Kidney (tissue), 14 donors: ENCODE results near the gene OR10A4. TPM values are rescaled to one million over a fixed set of nuclear protein-coding genes. Genes with fewer than 3 reads are reported as not detected.

Experiments used
- DNase-seq, 5 donors: peaks; one replicate each; pipeline ENCODE4 v3.0.0-alpha.2; 2013 to 2020
- FAIRE-seq: peaks from 2 replicates; lab custom pipeline; 2012; peaks lifted over from hg19 to GRCh38; lab: Jason Lieb, UNC
- H3K27ac ChIP-seq, 2 donors: one replicate each; pipeline ENCODE4 v1.7.0; 2013; ENCODE audit warnings: low read depth in 2 of 2, low read length in 2 of 2, inconsistent platforms in 1 of 2
- H3K27me3 ChIP-seq: one replicate; pipeline ENCODE4 v1.7.1; 2013; ENCODE audit warnings: low read length, inconsistent platforms; ENCODE audit not compliant: control insufficient read depth, insufficient read depth
- H3K36me3 ChIP-seq, 3 donors: one replicate each; pipeline versions ENCODE4 v1.7.0 to v1.7.1; 2013; ENCODE audit warnings: low read length in 3 of 3, control low read depth in 1 of 3, inconsistent platforms in 1 of 3; ENCODE audit not compliant: insufficient read depth in 3 of 3, control insufficient read depth in 2 of 3
- H3K4me1 ChIP-seq, 3 donors: one replicate each; pipeline versions ENCODE4 v1.7.0 to v1.7.1; 2013; ENCODE audit warnings: low read length in 3 of 3, inconsistent platforms in 1 of 3, low read depth in 1 of 3; ENCODE audit not compliant: control insufficient read depth in 2 of 3, insufficient read depth in 2 of 3
- H3K4me3 ChIP-seq, 3 donors: one replicate each; pipeline versions ENCODE4 v1.7.0 to v1.8.1; 2013; ENCODE audit warnings: low read length in 3 of 3, control low read depth in 1 of 3, inconsistent platforms in 1 of 3
- H3K9ac ChIP-seq, 3 donors: one replicate each; pipeline versions ENCODE4 v1.7.0 to v1.7.1; 2013; ENCODE audit warnings: low read length in 3 of 3, control low read depth in 1 of 3, inconsistent platforms in 1 of 3
- H3K9me3 ChIP-seq, 3 donors: one replicate each; pipeline versions ENCODE4 v1.7.0 to v1.7.1; 2013; ENCODE audit warnings: low read length in 3 of 3, control low read depth in 1 of 3, inconsistent platforms in 1 of 3; ENCODE audit not compliant: control insufficient read depth in 2 of 3, insufficient read depth in 1 of 3
- intact Hi-C: fragments of 100-400 bp; cut with DNase I; formaldehyde crosslinking; loops from one replicate; pipeline ENCODE4 v1.11.1; 2022
- polyA plus RNA-seq: library from polyadenylated mRNA; stranded (reverse); fragments of 350-450 nt; fragmentation: Illumina TruSeq; extraction: RNeasy Lipid Tissue Mini Kit (QIAGEN cat#74804); gene quantifications from one replicate; pipeline ENCODE4 v1.2.3, GENCODE V29; 2014; ENCODE audit warnings: low read depth, low replicate concordance; ENCODE audit not compliant: insufficient read depth
- total RNA-seq: library from RNA; stranded (reverse); fragmentation: NEBNext Ultra II Directional; extraction: Animal tissue kit (Norgen Biotek cat#: 25700); gene quantifications from one replicate; pipeline ENCODE4 v1.2.1, GENCODE V29; 2021
- TF ChIP-seq, protein P1 (sequence below): IDR thresholded peaks from 3 replicates; pipeline ENCODE4 v1.5.1; 2012; ENCODE audit warnings: mild to moderate bottlenecking, moderate library complexity, borderline replicate concordance; ENCODE audit not compliant: insufficient read depth; ENCODE audit errors: extremely low read depth
- donor health status: control.
- donor health status: control.
- donor health status: control.
- donor health status: control.
- donor health status: control.
- donor health status: DM: yes; HTN: yes; CAD: no.
- donor health status: Normal renal cell carcinoma (clear cell type).

The OR10A4 gene
- total and polyA plus RNA-seq, 2 donors from 2014 or later: not detected

GRCh38 chr11:6927030-6927617, 50.7 kb downstream of the OR10A4 start:
- H3K4me1 ChIP-seq: peaks cover 0 to 7% (median 4%) of the 10 kb centered on the region in 3 donors
- intact Hi-C loops: no loop called here
- no peaks in the 10 kb centered on the region for H3K36me3 ChIP-seq
- H3K27me3 ChIP-seq: no peaks in the 10 kb centered on the region
- peak overlapping the region; percentile 48 to 74 (median 53) for H3K9ac ChIP-seq
- no peaks in the 10 kb centered on the region for H3K9me3 ChIP-seq
- peak overlapping the region in 1 of 2 donors; percentile 23 for H3K27ac ChIP-seq
- TF ChIP-seq, protein P1, sequence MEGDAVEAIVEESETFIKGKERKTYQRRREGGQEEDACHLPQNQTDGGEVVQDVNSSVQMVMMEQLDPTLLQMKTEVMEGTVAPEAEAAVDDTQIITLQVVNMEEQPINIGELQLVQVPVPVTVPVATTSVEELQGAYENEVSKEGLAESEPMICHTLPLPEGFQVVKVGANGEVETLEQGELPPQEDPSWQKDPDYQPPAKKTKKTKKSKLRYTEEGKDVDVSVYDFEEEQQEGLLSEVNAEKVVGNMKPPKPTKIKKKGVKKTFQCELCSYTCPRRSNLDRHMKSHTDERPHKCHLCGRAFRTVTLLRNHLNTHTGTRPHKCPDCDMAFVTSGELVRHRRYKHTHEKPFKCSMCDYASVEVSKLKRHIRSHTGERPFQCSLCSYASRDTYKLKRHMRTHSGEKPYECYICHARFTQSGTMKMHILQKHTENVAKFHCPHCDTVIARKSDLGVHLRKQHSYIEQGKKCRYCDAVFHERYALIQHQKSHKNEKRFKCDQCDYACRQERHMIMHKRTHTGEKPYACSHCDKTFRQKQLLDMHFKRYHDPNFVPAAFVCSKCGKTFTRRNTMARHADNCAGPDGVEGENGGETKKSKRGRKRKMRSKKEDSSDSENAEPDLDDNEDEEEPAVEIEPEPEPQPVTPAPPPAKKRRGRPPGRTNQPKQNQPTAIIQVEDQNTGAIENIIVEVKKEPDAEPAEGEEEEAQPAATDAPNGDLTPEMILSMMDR: no peak
- peak overlapping the region; percentile 74 to 89 (median 89) for H3K4me3 ChIP-seq
- FAIRE-seq (no peak), DNase-seq (peak in 2 of 5 donors; percentile 8 to 14)

Other genes starting within 250 kb of the OR10A4 start
- gene DCHS1, start 220.8 kb upstream of the OR10A4 start, total RNA-seq: 17.0 TPM
- 2.4 TPM for gene DCHS1, start 220.8 kb upstream of the OR10A4 start, polyA plus RNA-seq
- 44.0 TPM for gene MRPL17, start 193.3 kb upstream of the OR10A4 start, total RNA-seq
- 121 TPM for gene MRPL17, start 193.3 kb upstream of the OR10A4 start, polyA plus RNA-seq
- 0.19 TPM for gene OR2AG2, start 104.6 kb upstream of the OR10A4 start, total RNA-seq
- not detected for gene OR2AG2, start 104.6 kb upstream of the OR10A4 start, polyA plus RNA-seq
- not detected for gene OR2AG1, start 93.6 kb upstream of the OR10A4 start, total RNA-seq
- not detected for gene OR2AG1, start 93.6 kb upstream of the OR10A4 start, polyA plus RNA-seq
- gene OR6A2, start 76.9 kb upstream of the OR10A4 start, total RNA-seq: 0.25 TPM
- gene OR6A2, start 76.9 kb upstream of the OR10A4 start, polyA plus RNA-seq: not detected
- gene OR10A5, start 30.9 kb upstream of the OR10A4 start, total RNA-seq: not detected
- not detected for gene OR10A5, start 30.9 kb upstream of the OR10A4 start, polyA plus RNA-seq
- gene OR10A2, start 13.6 kb upstream of the OR10A4 start, total RNA-seq: not detected
- not detected for gene OR10A2, start 13.6 kb upstream of the OR10A4 start, polyA plus RNA-seq
- gene OR2D2, start 15.9 kb downstream of the OR10A4 start, total RNA-seq: 0.60 TPM
- gene OR2D2, start 15.9 kb downstream of the OR10A4 start, polyA plus RNA-seq: not detected
- gene OR2D3, start 44.4 kb downstream of the OR10A4 start, total RNA-seq: not detected
- not detected for gene OR2D3, start 44.4 kb downstream of the OR10A4 start, polyA plus RNA-seq
- 6.4 TPM for gene ZNF215, start 49.8 kb downstream of the OR10A4 start, total RNA-seq
- 0.56 TPM for gene ZNF215, start 49.8 kb downstream of the OR10A4 start, polyA plus RNA-seq
- 5.9 TPM for gene ZNF214, start 143.7 kb downstream of the OR10A4 start, total RNA-seq
- gene ZNF214, start 143.7 kb downstream of the OR10A4 start, polyA plus RNA-seq: 3.2 TPM
- gene NLRP14, start 143.9 kb downstream of the OR10A4 start, total RNA-seq: 0.47 TPM
- gene NLRP14, start 143.9 kb downstream of the OR10A4 start, polyA plus RNA-seq: 0.28 TPM
- gene RBMXL2, start 212.4 kb downstream of the OR10A4 start, total RNA-seq: 0.13 TPM
- not detected for gene RBMXL2, start 212.4 kb downstream of the OR10A4 start, polyA plus RNA-seq